ENCODE measurements around the gene HIF3A.

DNA sequence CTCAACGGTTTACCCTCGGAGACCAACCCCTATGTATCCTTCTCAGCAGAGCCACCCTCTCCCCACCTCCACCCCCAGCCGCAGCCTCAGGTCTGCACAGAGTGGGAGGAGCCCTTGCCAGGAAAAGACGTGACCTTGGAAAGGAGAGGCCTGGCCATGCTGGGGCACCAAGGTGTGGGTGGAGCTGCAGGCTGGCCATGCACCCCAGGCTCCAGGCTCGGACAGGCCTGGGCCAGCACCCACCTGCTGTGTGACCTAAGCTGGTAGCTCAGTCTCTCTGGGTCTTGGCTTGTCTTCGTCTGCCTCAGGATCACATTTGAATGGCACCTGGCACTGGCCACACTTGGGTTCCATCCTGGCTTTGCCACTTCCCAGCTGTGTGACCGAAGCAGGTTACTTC, 87.0 kb downstream of the HIF3A start:
- TF ChIP-seq, protein P1, sequence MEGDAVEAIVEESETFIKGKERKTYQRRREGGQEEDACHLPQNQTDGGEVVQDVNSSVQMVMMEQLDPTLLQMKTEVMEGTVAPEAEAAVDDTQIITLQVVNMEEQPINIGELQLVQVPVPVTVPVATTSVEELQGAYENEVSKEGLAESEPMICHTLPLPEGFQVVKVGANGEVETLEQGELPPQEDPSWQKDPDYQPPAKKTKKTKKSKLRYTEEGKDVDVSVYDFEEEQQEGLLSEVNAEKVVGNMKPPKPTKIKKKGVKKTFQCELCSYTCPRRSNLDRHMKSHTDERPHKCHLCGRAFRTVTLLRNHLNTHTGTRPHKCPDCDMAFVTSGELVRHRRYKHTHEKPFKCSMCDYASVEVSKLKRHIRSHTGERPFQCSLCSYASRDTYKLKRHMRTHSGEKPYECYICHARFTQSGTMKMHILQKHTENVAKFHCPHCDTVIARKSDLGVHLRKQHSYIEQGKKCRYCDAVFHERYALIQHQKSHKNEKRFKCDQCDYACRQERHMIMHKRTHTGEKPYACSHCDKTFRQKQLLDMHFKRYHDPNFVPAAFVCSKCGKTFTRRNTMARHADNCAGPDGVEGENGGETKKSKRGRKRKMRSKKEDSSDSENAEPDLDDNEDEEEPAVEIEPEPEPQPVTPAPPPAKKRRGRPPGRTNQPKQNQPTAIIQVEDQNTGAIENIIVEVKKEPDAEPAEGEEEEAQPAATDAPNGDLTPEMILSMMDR (IDR thresholded peaks at IDR 0.05): no peak
- TF ChIP-seq POLR2A (IDR thresholded peaks at IDR 0.05): no peak
